ENCODE data around the gene CDC40. TPM values are rescaled to one million over a fixed set of nuclear protein-coding genes. Genes with fewer than 3 reads are reported as not detected.

CDC40 gene
- total and polyA plus RNA-seq, 10 donors = 12.5 to 38.1 (median 29.9) TPM

GRCh38 chr6:110140650-110141049 is 39.6 kb upstream of the CDC40 start:
- Histone ChIP-seq H3K36me3 (no peaks in the 10 kb centered on the region), H3K9me3 (peaks cover 0 to 16% (median 10%) of the 10 kb centered on the region in 8 donors), H3K27ac (no peak overlapping the region), H3K27me3 (replicated peaks in 1 of 7) (no peaks in the 10 kb centered on the region), H3K4me3 (no peak overlapping the region), H3K4me1 (no peaks in the 10 kb centered on the region)
- 79 to 89% (median 86%) methylated on average over 2 of the region's 2 CpGs for WGBS, 5 donors
- TF ChIP-seq POLR2A (IDR thresholded peaks at IDR 0.05) (no peak), CTCF (IDR thresholded peaks at IDR 0.05 in 8 of 11, conservative IDR thresholded peaks at IDR 0.05 in 3 of 11) (no peak), POLR2AphosphoS5 (IDR thresholded peaks at IDR 0.05) (no peak)
- DNase-seq = no peak
- intact Hi-C loops (cut with DNase I; ENCODE audit: low total_unique reads) = no loop called here

- Histone ChIP-seq H3K4me3 (no peak overlapping the region), H3K27ac (no peak overlapping the region), H3K9me3 (no peaks in the 10 kb centered on the region), H3K36me3 (no peaks in the 10 kb centered on the region), H3K4me1 (peaks cover 0 to 12% (median 0%) of the 10 kb centered on the region in 6 donors), H3K27me3 (replicated peaks in 1 of 7) (no peaks in the 10 kb centered on the region)
- intact Hi-C loops (cut with DNase I; ENCODE audit: low total_unique reads) = no loop called here
- no peak for TF ChIP-seq POLR2AphosphoS5 (IDR thresholded peaks at IDR 0.05)
- TF ChIP-seq CTCF (IDR thresholded peaks at IDR 0.05 in 8 of 11, conservative IDR thresholded peaks at IDR 0.05 in 3 of 11) = no peak
- no peak for TF ChIP-seq POLR2A (IDR thresholded peaks at IDR 0.05)
- 52 to 69% (median 60%) methylated on average over 3 of the region's 3 CpGs for WGBS, 5 donors
- no peak for DNase-seq
Measured at GRCh38 chr6:110147870-110148269, 32.4 kb upstream of the CDC40 start.

- Histone ChIP-seq H3K27me3 (replicated peaks in 1 of 7) (no peaks in the 10 kb centered on the region), H3K4me3 (no peak overlapping the region), H3K9me3 (no peaks in the 10 kb centered on the region), H3K4me1 (no peaks in the 10 kb centered on the region), H3K36me3 (no peaks in the 10 kb centered on the region), H3K27ac (no peak overlapping the region)
- DNase-seq = no peak
- intact Hi-C loops (cut with DNase I; ENCODE audit: low total_unique reads) = no loop called here
- no peak for TF ChIP-seq CTCF (IDR thresholded peaks at IDR 0.05 in 8 of 11, conservative IDR thresholded peaks at IDR 0.05 in 3 of 11)
- TF ChIP-seq POLR2AphosphoS5 (IDR thresholded peaks at IDR 0.05) = no peak
- TF ChIP-seq POLR2A (IDR thresholded peaks at IDR 0.05) = no peak
- 88 to 100% (median 94%) methylated on average over 1 of the region's 1 CpG for WGBS, 5 donors
Measured at GRCh38 chr6:110158479-110158878, 21.7 kb upstream of the CDC40 start.

GRCh38 chr6:110170081-110170480 is 10.1 kb upstream of the CDC40 start:
- no peak for DNase-seq
- intact Hi-C loops (cut with DNase I; ENCODE audit: low total_unique reads) = no loop called here
- no peak overlapping the region for H3K4me3 ChIP-seq
- H3K27me3 ChIP-seq (replicated peaks in 1 of 7) = no peaks in the 10 kb centered on the region
- H3K27ac ChIP-seq = no peak overlapping the region
- H3K9me3 ChIP-seq = no peaks in the 10 kb centered on the region
- no peaks in the 10 kb centered on the region for H3K4me1 ChIP-seq
- TF ChIP-seq CTCF (IDR thresholded peaks at IDR 0.05 in 8 of 11, conservative IDR thresholded peaks at IDR 0.05 in 3 of 11) = no peak
- no peak for TF ChIP-seq POLR2AphosphoS5 (IDR thresholded peaks at IDR 0.05)
- no peak for TF ChIP-seq POLR2A (IDR thresholded peaks at IDR 0.05)
- 78 to 100% (median 95%) methylated on average over 2 of the region's 2 CpGs for WGBS, 5 donors
- H3K36me3 ChIP-seq = no peaks in the 10 kb centered on the region
